Vagina (tissue), 2 donors: ENCODE results near the gene GDF3. TPM values are rescaled to one million over a fixed set of nuclear protein-coding genes. Genes with fewer than 3 reads are reported as not detected.
A peak's percentile ranks its signal among the peaks of the same experiment; 100 is the strongest.
"Not testable (repeated sequence)": the region's sequence is repeated elsewhere in the genome, so short reads cannot be mapped to it uniquely, and the experiment has no call there.

Experiments used
- DNase-seq, 2 donors: peaks; one replicate each; pipeline ENCODE4 v3.0.0-alpha.2; 2017; ENCODE audit errors: extremely low spot score in 2 of 2
- H3K27ac ChIP-seq: fragments of 200-600 bp; sonication (generic); one replicate; pipeline ENCODE4 v1.5.1; 2019
- H3K27me3 ChIP-seq: fragments of 200-600 bp; sonication (generic); one replicate; pipeline ENCODE4 v1.5.1; 2019
- H3K36me3 ChIP-seq, 2 donors: fragments of 200-600 bp; sonication (generic); one replicate each; pipeline ENCODE4 v1.5.1; 2017 to 2019
- H3K4me1 ChIP-seq: fragments of 200-600 bp; sonication (generic); one replicate; pipeline ENCODE4 v1.5.1; 2019
- H3K4me3 ChIP-seq, 2 donors: fragments of 200-600 bp; sonication (generic); 1 replicate in 1 of 2; 2 replicates in 1 of 2; pipeline ENCODE4 v1.5.1; 2016 to 2019
- H3K9me3 ChIP-seq: fragments of 200-600 bp; sonication (generic); one replicate; pipeline ENCODE4 v1.5.1; 2019
- CTCF ChIP-seq, 3 experiments: fragments of 450-650 bp in 2 of 3; fragments of 200-600 bp in 1 of 3; sonication (generic) in 1 of 3; IDR thresholded peaks; one replicate each; pipeline ENCODE4 v1.5.1; 2017 to 2019; ENCODE audit warnings: antibody characterized with exemption in 3 of 3, mild to moderate bottlenecking in 2 of 3, moderate library complexity in 2 of 3
- POLR2A ChIP-seq, 2 donors: fragments of 450-650 bp; IDR thresholded peaks; one replicate each; pipeline ENCODE4 v1.6.1; 2017; ENCODE audit warnings: antibody characterized with exemption in 2 of 2, mild to moderate bottlenecking in 2 of 2, moderate library complexity in 2 of 2
- POLR2AphosphoS5 ChIP-seq, 2 donors: sonication (generic); formaldehyde crosslinking; IDR thresholded peaks; one replicate each; pipeline ENCODE4 v1.9.0; 2017; ENCODE audit warnings: antibody characterized with exemption in 2 of 2, mild to moderate bottlenecking in 2 of 2, low read depth in 1 of 2; ENCODE audit not compliant: insufficient read depth in 1 of 2
- intact Hi-C: fragments of 100-400 bp; cut with DNase I; formaldehyde crosslinking; loops from one replicate; pipeline ENCODE4 v1.15.1; 2023
- total RNA-seq: library from RNA; depleted of rRNA; stranded (reverse); fragments of >200 nt; gene quantifications from one replicate; pipeline ENCODE4 v1.2.3, GENCODE V29; 2016

Gene GDF3
- total RNA-seq, 1 donor from 2014 or later: not detected

GRCh38 chr12:7647071-7647470, 48.5 kb downstream of the GDF3 start:
- Histone ChIP-seq H3K9me3 (no peaks in the 10 kb centered on the region), H3K36me3 (no peaks in the 10 kb centered on the region), H3K27ac (no peak overlapping the region), H3K4me1 (no peaks in the 10 kb centered on the region), H3K4me3 (no peak overlapping the region), H3K27me3 (no peaks in the 10 kb centered on the region)
- no peak for TF ChIP-seq POLR2A (IDR thresholded peaks at IDR 0.05)
- TF ChIP-seq POLR2AphosphoS5 (IDR thresholded peaks at IDR 0.05; ENCODE audit: insufficient read depth in 1 of 2, low read depth in 1 of 2): no peak
- no peak for DNase-seq
- intact Hi-C loops: no loop called here

GRCh38 chr12:7646178-7646475, 49.4 kb downstream of the GDF3 start:
- no peaks in the 10 kb centered on the region for H3K27me3 ChIP-seq
- intact Hi-C loops: no loop called here

GRCh38 chr12:7645395-7646177, 50.0 kb downstream of the GDF3 start:
- Histone ChIP-seq H3K36me3 (no peaks in the 10 kb centered on the region), H3K4me3 (no peak overlapping the region), H3K9me3 (no peaks in the 10 kb centered on the region), H3K4me1 (no peaks in the 10 kb centered on the region), H3K27ac (no peak overlapping the region), H3K27me3 (no peaks in the 10 kb centered on the region)
- TF ChIP-seq POLR2A (IDR thresholded peaks at IDR 0.05) (no peak), CTCF (IDR thresholded peaks at IDR 0.05) (peak; percentile 20 to 67 (median 53))
- no peak for DNase-seq
- intact Hi-C loops: no loop called here

More at GRCh38 chr12:7646178-7646475, 49.4 kb downstream of the GDF3 start:
- H3K4me1 ChIP-seq: no peaks in the 10 kb centered on the region
- no peaks in the 10 kb centered on the region for H3K36me3 ChIP-seq
- no peak overlapping the region for H3K4me3 ChIP-seq
- H3K27ac ChIP-seq: no peak overlapping the region
- TF ChIP-seq POLR2A (IDR thresholded peaks at IDR 0.05) (no peak), POLR2AphosphoS5 (IDR thresholded peaks at IDR 0.05; ENCODE audit: insufficient read depth in 1 of 2, low read depth in 1 of 2) (no peak), CTCF (IDR thresholded peaks at IDR 0.05) (no peak)
- no peaks in the 10 kb centered on the region for H3K9me3 ChIP-seq
- no peak for DNase-seq

- Histone ChIP-seq H3K36me3 (no peaks in the 10 kb centered on the region), H3K4me1 (no peaks in the 10 kb centered on the region), H3K4me3 (no peak overlapping the region), H3K27ac (no peak overlapping the region), H3K27me3 (no peaks in the 10 kb centered on the region), H3K9me3 (no peaks in the 10 kb centered on the region)
- no peak for DNase-seq
- intact Hi-C loops: no loop called here
- TF ChIP-seq POLR2A (IDR thresholded peaks at IDR 0.05): no peak
- no peak for TF ChIP-seq POLR2AphosphoS5 (IDR thresholded peaks at IDR 0.05; ENCODE audit: insufficient read depth in 1 of 2, low read depth in 1 of 2)
- TF ChIP-seq CTCF (IDR thresholded peaks at IDR 0.05): no peak
Measured at GRCh38 chr12:7642876-7643309, 52.7 kb downstream of the GDF3 start.

- no peak overlapping the region for H3K4me3 ChIP-seq
- H3K36me3 ChIP-seq: no peaks in the 10 kb centered on the region
- TF ChIP-seq POLR2A (IDR thresholded peaks at IDR 0.05) (no peak), CTCF (IDR thresholded peaks at IDR 0.05) (no peak), POLR2AphosphoS5 (IDR thresholded peaks at IDR 0.05; ENCODE audit: insufficient read depth in 1 of 2, low read depth in 1 of 2) (no peak)
- no peaks in the 10 kb centered on the region for H3K27me3 ChIP-seq
- H3K27ac ChIP-seq: no peak overlapping the region
- no peak for DNase-seq
- no peaks in the 10 kb centered on the region for H3K9me3 ChIP-seq
- H3K4me1 ChIP-seq: no peaks in the 10 kb centered on the region
- intact Hi-C loops: no loop called here
Measured at GRCh38 chr12:7642287-7642686, 53.3 kb downstream of the GDF3 start.

- H3K27me3 ChIP-seq, H3K9me3 ChIP-seq, H3K27ac ChIP-seq, H3K36me3 ChIP-seq, H3K4me1 ChIP-seq, intact Hi-C loops, DNase-seq: not testable (repeated sequence)
- peak overlapping the region; percentile 25 to 40 for H3K4me3 ChIP-seq
Measured at GRCh38 chr12:7640123-7640995, 55.2 kb downstream of the GDF3 start.
